HG03558 (cell line): ENCODE data around the gene LMBR1L.
"Not testable (repeated sequence)": the region's sequence is repeated elsewhere in the genome, so short reads cannot be mapped to it uniquely, and the experiment has no call there.

ENCODE experiments used
- ATAC-seq: cut with Tn5 transposase; IDR thresholded peaks from one replicate; pipeline ENCODE4 v1.9.1; 2021; ENCODE audit warnings: moderate number of reproducible peaks; ENCODE audit not compliant: unreplicated experiment; ENCODE audit errors: extremely low read depth

The LMBR1L gene

DNA sequence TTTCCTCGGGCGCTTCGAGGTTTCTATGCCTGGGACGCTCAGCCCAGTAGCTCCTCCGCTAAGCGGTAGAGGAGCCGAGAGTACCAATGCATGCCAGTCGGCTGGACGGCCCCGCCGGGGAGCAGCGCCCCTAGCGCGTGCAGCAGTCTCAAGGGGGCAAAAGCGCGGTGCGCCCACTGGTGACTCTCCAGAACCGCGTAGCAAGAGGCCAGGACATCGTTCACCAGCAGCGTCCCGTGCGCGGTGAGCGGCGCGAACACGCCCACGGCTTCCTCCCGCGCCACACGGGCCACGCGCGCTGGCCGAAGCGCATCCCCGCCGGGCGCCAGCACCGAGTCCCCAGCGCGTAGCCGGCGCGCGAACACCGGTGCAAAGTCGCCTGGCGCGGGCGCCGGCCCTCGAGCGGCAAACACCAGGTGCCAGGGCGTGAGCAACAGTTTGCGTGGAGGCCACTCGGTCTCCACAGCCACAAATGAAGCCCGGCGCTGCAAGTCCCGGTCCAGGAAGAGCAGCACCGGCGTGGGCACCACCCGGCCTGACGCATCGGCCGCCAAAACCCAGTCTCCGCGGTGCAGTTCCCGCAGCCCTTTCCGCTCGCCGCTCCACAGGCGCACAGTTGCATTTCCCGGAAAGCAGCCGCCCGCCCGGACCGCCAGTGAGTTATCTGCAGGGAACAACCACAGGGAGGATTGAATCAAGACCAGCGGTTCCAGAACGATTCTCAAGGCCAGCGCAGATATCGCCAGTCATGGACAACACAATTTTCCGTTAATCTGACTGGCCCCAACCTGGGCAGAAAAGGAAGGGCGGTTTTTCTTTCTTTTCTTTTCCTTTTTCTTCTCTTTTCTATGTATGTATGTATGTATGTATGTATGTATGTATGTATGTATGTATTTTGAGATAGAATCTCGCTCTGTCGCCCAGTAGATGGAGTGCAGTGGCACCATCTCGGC lies 20.6 kb downstream of the LMBR1L start:
- no peak for ATAC-seq

DNA sequence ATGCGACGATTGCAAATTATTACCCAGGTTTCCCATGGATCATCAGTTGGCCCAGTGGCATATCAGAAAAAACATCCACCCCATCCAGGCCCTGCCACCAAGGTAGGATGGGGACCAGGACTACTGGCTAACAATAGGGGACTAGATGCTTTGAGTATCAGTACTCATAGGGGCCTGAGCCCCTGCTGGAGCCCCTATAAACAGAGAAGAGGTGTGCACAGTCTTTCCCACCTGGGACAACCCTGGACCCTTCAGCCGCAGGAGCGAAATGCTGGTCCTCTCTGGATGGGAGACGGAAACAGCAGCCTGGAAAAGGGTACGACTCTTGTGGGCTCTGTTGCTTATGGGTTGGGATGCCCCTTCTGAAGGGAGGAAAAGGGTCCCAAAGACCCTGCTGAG lies 21.7 kb downstream of the LMBR1L start:
- no peak for ATAC-seq

DNA sequence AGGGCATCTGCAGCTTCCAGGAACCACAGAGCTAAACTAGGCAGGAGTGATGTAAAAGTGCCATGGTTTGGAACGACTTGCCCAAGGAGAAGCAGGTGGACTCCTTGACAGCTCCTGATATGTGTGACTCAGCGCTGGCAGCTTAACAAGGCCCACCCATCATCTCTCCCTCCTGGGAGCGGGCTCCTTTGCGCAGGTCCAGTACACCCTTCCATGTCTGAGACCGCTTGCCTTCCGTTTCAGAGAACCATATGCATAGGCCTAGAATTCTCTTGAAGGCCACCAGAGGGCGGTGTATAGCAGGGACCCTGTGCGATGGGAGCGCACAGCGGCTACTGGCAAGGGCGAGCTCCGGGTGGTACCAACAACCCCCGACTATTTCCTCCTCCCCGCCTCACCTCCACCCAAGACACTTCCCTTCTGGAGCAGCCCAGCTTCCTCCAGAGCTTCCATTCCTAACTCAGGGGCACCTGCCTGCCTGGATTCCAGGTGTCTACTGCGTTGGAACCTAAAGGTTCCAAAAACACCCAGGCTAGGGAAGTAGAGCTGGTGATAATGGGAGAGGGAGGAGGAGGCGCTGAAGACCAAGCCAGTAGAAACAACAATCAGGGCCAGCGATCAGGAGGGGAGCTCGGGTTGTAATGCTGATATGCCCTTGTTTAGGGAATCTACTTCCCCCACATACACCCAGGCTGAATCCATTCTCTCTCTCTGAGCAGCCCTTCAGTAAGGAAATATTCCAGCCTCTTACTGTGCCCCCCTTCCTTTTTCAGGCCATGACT lies 22.3 kb downstream of the LMBR1L start:
- peak; percentile 67 for ATAC-seq

DNA sequence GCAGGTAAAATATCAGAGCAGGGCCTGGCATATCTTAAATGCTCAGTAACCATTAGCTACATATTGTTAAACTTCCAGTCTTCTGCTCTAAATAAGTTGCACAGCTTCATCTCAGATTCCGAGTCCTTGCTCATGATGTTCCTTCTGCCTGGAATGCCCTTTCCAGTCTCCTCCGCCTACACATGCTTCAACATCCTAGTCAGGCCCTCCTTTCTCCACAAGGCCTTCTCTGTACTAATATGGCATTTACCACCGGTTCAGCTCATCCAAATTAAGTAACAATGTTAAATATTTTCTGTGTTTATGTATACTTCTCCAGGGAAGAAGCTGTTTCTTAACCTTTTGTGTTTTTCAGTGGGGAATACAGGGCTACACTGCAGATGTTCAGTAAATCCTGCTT lies 24.5 kb downstream of the LMBR1L start:
- no peak for ATAC-seq

DNA sequence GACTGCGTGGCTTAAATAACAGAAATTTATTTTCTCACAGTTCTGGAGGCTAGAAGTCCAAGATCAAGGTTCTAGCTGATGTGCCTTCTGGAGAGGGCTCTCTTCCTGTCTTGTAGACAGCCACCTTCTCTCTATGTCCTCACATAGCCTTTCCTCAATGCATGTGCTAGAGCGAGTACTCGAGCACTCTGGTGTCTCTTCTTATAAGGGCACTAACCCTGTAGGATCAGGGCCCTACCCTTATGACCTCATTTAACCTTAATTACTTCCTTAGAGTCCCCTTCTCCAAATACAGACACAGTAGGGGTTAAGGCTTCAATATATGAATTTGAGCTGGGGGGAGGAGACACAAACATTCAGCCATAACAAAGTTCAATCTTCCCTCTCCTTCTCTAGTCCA lies 26.2 kb downstream of the LMBR1L start:
- no peak for ATAC-seq

DNA sequence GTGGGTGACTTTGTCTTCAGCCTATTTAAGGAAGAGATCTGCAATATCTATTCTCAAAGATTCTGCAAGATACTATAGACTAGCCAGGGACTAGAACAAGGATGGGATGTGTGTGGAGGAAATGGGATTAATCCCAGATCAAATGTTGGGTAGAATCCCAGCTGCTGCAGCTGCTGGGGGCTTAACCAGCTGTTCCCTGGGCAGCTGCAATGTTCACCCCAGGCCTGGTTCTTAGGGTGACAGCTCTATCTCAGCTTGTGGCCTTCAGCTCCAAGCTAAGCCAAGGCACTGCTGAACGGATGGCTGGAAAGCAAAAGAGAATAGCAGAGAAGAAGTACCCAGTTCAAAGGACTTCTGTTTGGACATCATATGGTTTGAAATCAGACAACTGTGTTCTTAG lies 30.9 kb downstream of the LMBR1L start:
- no peak for ATAC-seq

DNA sequence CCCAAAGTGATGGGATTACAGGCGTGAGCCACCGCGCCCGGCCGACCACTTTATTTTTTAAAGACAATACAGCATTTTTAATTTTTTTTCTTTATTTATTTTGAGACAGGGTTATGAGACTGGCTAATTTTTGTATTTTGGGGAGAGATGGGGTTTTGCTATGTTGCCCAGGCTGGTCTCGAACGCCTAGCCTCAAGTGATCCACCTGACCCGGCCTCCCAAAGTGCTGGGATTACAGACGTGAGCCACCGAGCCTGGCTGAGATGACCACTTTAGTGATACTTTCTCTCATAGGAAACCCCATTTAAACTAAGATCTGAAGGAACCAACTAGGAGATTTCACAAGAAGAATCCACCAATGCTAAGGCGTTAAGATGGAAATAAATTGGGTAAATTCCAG lies 39.7 kb downstream of the LMBR1L start:
- no peak for ATAC-seq

DNA sequence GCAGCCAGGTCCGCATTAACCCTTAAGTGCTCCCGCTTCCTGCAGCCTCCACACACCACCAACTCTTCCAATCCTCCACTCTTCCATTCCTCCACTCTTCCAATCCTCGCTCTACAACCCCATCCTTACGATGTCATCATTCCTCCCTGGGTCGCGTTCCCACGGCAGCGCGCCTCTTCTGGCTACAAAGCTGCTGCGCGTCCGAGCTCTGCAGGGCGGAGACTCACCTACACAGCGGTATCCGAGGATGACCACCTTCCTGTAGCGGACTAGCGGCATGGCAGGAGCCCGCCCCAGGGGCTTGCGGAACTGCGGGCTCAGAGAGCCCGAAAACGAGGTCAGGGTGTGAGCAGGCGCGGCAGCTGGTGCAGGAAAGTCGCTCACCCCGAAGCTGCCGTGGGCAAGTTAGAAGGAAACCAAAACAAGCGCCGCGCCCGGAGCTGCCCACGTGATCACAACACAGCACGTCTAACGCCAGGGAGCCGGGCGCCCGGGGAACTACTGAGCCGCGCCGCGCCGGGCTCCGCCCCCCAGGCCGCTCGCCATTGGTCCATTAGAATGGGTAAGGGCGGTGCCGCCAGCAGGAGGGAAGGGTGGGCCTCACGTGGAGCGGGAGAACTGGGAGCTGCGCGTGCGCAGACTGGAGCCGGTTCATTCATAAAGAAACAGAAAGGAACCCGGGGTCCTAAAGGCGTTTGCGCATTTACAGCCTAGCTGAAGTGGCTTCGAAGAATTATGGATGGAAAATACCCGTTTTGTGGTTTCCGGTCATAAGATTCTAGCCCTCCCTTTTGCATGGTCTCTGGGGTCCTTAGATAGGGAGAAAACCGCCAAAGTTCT lies 40.9 kb downstream of the LMBR1L start, which contains the start of gene RHEBL1:
RHEBL1 (minus strand) TSS at position 473 of the 840 bp plus-strand sequence; CDS start at position 279, 194 bp downstream.
- ATAC-seq, result peak; percentile 86

DNA sequence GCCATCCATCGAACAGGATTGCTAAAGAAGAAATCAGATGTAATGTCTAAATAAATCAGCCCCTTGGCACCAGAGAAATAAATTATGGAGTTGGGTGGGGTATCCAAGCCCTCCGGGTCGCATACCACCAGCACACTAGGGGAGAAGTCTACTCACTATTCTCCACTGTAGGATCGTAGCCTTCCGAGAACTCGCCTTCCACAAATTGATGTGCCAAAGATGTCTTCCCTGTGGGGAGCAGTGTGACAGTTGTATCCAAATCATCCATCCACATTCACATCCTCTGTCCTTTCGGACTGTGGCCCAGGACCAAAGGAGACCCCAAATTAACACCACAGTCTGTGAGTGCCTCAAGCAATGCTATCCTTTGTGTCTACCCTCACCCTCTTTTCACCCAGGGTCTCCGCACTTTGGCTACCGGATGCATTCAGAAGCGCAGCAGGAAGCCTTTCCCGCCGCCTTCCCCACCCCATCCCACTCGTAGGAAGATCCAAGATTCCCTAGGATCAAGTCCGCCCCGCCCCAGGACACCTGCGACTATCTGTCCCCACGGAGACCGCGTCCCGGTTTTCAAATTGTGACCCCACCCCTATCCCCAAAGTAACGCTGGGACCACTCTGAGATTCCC lies 41.7 kb downstream of the LMBR1L start:
- no peak for ATAC-seq

DNA sequence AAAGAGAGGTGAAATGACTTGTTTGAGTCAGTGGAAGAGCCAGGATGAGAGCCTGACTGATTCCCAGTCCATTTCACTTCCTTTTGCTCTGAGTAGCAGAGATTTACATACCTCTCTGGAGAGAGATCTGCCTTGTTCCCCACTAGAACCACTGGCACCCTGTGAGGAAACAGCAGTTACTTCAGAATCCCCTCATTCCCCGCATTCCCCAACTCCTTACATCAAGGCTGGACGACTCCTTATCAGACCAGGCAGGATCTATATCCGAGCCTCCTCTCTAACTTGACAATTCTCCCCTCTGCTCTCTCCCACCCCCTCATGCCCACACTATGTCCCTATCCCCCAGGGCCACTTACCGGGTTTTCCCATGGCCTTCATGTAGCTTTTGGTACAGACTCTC lies 44.5 kb downstream of the LMBR1L start:
- ATAC-seq, result no peak

DNA sequence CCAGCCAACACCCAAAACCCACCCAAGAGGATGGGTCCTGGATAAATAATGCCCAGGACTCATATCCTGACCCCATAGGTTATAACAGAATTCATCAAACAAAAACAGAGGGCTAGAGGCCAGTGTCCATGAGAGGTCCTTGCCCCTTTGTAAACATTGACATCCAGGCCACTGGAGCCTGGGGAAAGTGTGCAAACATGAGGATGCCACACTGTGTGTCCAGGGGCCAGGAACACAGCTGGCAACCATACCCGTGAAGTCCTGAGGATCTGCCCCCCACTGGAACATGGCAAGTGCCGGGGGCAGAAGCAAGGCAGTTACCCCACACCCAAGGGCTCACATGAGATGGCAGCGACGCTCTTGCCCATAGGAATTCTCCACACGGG lies 45.9 kb downstream of the LMBR1L start:
- no peak for ATAC-seq

DNA sequence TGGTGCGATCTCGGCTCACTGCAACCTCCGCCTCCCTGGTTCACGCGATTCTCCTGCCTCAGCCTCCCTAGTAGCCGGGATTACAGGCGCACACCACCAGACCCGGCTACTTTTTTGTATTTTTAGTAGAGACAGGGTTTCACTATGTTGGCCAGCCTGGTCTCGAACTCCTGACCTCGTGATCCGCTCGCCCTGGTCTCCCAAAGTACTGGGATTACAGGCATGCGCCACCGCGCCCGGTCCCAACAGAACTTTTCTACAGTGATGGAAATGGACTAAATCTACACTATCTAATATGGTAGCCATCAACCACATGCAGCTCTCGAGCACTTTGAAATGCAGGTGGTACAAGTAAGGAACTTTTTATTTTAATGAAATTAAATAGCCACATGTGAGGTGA lies 48.7 kb downstream of the LMBR1L start:
- ATAC-seq, result not testable (repeated sequence)

DNA sequence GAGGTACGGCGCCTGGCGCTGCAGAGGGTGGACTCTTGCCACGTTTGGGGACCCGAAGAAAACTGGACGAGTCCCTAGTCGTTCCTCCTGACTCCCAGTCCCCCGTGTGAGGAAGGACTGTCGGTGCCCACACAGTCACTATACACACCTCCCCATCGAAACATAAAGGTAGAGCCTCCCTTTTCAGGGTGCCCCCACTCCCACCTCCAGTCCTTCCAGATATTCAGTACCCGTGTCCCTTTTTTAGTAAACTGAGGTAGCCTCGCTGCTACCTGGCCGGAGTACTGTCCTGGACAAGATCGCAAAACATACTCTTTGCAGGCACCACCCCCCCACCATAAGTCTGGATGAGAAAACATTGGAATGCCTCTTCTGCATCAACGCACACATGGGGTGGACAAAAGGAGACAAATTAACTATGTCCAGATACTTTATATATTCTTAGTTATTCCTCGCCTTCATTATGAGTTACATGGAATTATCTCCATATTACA lies 49.4 kb downstream of the LMBR1L start:
- no peak for ATAC-seq

DNA sequence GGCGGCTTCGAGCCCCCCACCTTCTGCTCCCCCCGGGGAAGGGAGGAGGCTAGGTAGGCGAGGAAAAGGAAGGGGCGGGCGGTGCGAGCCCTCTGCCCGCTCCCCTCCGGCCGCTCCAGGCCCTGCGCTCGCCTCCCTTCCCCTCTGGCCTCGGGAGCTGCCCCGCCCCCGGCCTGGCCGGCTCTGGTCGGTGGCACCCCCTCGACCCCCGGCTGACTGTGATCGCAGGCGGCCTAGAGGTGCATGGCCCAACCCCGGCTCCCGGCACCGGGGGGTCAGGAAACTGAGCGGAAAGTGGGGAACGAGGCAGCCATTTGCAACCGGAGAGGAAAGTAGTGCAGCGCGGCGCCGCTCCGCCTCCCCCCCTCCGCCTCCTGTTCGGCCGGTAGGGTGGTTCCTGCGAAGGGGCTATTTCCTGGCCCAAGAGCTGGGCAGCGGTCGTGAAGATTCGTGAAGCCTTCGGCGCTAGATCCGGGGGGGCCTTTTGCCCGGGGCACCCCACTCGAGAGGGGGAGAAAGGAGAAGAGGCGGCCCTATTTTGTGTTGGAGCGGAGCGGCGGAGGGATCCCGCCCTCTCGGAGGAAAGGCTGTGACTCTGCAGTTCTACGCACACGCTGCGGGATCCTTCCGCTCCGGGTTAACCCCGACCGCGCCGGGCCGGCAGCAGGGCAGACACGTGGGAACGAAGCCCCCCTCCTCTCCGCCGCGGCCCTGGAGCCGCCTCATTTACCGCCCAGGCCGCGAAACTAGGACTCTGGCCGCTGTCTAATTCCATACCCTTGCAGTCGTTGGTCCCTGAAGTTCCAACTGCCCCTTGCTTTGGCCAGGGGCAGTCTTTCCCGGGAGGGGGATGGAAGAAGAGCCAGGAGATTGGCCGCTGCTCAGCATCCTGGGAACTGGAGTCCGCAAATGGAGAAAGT lies 50.1 kb downstream of the LMBR1L start, which contains the start of gene KMT2D:
KMT2D (minus strand) TSS at position 558 of the 920 bp plus-strand sequence. CDS start 5,470 bp downstream, outside the sequence.
- ATAC-seq, result no peak

DNA sequence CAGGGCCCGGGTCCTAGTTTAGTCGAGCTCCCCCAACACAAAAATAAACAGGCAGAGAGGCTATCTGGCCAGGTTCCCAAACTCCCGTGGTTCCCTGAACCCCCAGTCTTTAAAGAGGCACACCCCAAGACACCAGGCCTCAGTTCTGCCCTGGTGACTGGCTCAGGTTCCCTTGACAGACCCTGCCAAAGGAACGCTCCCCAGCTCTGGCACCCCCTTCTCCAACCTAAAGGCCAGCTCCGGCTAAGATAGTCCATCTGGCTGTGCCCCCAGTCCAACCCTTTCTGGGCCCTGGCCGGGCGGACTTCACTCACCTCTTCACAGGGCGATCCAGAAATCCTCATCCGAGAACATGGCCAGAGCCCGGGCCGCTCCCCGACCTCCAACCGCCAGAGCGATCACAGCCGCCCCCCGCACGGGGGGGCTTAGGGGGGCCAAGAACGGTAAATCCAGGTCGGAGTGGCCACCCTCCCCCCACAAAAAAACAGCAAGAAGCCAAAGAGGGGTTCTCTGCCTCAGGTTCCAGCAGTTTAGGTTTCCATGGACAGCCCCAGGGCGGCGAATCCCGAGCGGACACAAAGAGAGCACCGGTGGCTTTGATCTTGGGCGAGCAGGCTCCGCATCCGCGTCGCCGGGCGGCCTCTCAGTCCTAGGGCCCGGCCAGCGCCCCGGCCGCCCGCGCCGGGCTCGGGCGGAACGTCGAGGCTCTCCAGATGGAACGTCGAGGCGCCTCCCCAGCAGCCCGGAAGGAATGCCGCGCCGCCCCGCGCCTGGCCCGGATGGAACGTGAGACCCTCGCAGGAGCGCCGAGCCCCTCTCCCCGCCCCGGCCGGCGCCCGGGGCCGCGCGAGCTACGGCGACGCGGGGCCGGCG lies 51.1 kb downstream of the LMBR1L start:
- ATAC-seq, result no peak

DNA sequence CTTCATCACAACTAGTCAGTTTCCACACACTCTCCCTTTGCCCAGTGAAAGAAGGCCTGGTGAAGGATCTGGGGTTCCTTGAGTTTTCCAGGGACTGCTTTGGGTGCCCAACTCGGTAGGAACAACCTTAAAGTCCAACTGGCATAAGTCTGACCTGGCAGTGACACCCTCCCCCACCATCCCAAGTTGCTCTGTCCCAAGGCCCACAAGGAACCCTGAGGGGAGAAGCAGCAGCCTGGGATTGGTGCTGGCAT lies 51.7 kb downstream of the LMBR1L start:
- ATAC-seq, result no peak

DNA sequence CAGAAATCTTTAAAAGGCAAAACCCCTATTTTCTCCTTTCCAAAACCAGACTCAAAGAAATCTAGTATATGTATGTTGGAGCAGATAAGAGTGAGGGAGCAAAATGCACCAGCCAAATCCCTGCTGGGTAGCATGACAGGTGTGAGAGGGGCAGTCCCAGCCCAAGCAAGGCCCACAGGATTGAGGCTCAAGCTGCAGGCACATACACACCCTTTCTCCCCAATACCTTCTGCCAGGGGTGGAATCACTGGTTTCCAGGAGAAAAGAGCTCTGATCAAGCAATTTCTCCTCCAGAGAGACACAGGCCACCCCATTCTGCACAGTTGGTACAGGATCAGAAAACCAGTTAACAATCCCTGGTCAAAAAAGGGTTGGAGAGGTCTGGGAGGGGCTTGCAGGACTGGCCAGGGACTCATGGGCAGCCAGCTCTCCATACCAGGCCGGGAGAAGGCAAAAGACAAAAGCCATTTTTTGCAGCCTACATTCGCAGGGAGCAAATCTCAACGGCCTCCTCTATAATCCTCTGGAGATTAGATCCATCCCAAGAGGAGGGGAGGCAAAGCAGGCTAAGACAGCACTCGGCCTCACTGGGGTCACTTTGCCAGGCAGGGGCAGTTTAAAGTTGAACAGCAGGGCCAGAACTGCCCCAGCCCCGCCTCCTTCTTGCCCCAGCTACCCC lies 52.1 kb downstream of the LMBR1L start:
- no peak for ATAC-seq
